Ramos (cell line): ENCODE results near the gene TRMT10A.
"Not testable (repeated sequence)": the region's sequence is repeated elsewhere in the genome, so short reads cannot be mapped to it uniquely, and the experiment has no call there.

Experiments
- in situ Hi-C: fragments of 300-500 bp; cut with MboI; formaldehyde crosslinking; loops from one replicate; pipeline ENCODE4 v1.14.3; 2022; ENCODE audit warnings: low sequenced_read_pairs; ENCODE audit not compliant: unreplicated experiment

The TRMT10A gene

GRCh38 chr4:99571883-99572282 is 8.0 kb upstream of the TRMT10A start:
- in situ Hi-C loops: loop anchor here (25.0 kb wide), 1 partner anchor 315 kb away; the partner anchor contains the start of gene LAMTOR3

- in situ Hi-C loops: loop anchor here (5.0 to 25.0 kb wide), 2 partner anchors 242 to 322 kb away; partner anchors contain the start of gene LAMTOR3
Measured at GRCh38 chr4:99564921-99565320, 1.1 kb upstream of the TRMT10A start.

GRCh38 chr4:99552872-99553271 is 11.0 kb downstream of the TRMT10A start:
- in situ Hi-C loops: loop anchor here (25.0 kb wide), 1 partner anchor 334 kb away; the partner anchor contains the start of gene LAMTOR3

- in situ Hi-C loops: no loop called here
Measured at GRCh38 chr4:99540277-99540939, 23.4 kb downstream of the TRMT10A start.

GRCh38 chr4:99537674-99538073 is 26.2 kb downstream of the TRMT10A start:
- in situ Hi-C loops: no loop called here

GRCh38 chr4:99536848-99537247 is 27.0 kb downstream of the TRMT10A start:
- in situ Hi-C loops: no loop called here

GRCh38 chr4:99536271-99536670 is 27.6 kb downstream of the TRMT10A start:
- in situ Hi-C loops: no loop called here

GRCh38 chr4:99534699-99535098 is 29.1 kb downstream of the TRMT10A start:
- in situ Hi-C loops: not testable (repeated sequence)

GRCh38 chr4:99529956-99530355 is 33.9 kb downstream of the TRMT10A start:
- in situ Hi-C loops: no loop called here

- in situ Hi-C loops: no loop called here
Measured at GRCh38 chr4:99529228-99529627, 34.6 kb downstream of the TRMT10A start.

GRCh38 chr4:99518601-99519295 is 45.1 kb downstream of the TRMT10A start:
- in situ Hi-C loops: no loop called here

- in situ Hi-C loops: no loop called here
Measured at GRCh38 chr4:99510721-99511120, 53.1 kb downstream of the TRMT10A start, which contains the start of gene C4orf17. TSS of gene C4orf17 (plus strand) at chr4:99511021. CDS start at chr4:99513082, 2,061 bp downstream.

- in situ Hi-C loops: no loop called here
Measured at GRCh38 chr4:99507762-99508161, 56.1 kb downstream of the TRMT10A start.

- in situ Hi-C loops: no loop called here
Measured at GRCh38 chr4:99507349-99507748, 56.5 kb downstream of the TRMT10A start.

- in situ Hi-C loops: no loop called here
Measured at GRCh38 chr4:99506781-99507180, 57.1 kb downstream of the TRMT10A start.

- in situ Hi-C loops: no loop called here
Measured at GRCh38 chr4:99504804-99505502, 58.9 kb downstream of the TRMT10A start.
